C1 segment of cervical spinal cord (tissue), 14 donors: ENCODE measurements around the gene KCNJ16.
A peak's percentile ranks its signal among the peaks of the same experiment; 100 is the strongest.
"Not testable (repeated sequence)": the region's sequence is repeated elsewhere in the genome, so short reads cannot be mapped to it uniquely, and the experiment has no call there.

Source experiments
- DNase-seq, 14 donors: peaks; one replicate each; lab custom pipeline; 2025; lab: John Stamatoyannopoulos, UW

KCNJ16 gene

DNA sequence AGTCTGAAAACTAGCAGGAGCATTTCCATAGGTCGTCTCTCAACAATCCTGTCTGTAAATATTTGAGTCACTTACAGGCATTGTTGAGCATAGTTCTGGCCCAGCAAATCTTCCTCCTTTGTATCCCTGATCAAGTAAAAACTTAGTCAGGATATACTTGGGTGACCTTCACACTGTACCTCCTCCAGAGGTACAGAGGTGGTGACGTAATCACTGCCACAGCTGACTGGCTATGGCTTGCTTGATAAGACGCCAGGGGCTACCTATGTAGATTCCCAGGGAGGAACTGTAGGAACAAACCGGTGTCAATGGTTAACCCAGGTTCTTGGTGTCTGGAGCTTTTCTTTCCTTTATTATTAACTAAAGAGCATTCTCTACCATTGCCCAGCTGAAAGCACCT lies at the start of gene KCNJ16:
TSS of gene KCNJ16 (plus strand) at position 270 of the 400 bp plus-strand sequence. CDS start 56,863 bp downstream, outside the sequence.
- no peak for DNase-seq

DNA sequence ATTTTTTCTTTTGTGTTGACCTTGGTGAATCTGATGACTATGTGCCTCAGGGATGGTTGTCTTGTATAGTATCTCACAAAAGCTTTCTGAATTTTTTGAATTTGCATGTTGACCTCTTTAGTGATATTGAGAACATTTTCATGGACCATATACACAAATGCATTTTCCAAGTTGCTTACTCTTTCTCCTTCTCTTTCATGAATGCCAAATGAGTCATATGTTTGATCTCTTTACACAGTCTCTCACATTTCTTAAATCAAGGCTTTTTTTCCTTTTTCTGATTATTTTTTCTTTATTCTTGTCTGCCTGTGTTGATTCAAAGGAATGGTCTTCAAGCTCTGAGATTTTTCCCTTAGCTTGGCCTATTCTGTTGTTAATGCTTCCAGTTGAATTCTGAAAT lies 46.6 kb upstream of the KCNJ16 start:
- no peak for DNase-seq

DNA sequence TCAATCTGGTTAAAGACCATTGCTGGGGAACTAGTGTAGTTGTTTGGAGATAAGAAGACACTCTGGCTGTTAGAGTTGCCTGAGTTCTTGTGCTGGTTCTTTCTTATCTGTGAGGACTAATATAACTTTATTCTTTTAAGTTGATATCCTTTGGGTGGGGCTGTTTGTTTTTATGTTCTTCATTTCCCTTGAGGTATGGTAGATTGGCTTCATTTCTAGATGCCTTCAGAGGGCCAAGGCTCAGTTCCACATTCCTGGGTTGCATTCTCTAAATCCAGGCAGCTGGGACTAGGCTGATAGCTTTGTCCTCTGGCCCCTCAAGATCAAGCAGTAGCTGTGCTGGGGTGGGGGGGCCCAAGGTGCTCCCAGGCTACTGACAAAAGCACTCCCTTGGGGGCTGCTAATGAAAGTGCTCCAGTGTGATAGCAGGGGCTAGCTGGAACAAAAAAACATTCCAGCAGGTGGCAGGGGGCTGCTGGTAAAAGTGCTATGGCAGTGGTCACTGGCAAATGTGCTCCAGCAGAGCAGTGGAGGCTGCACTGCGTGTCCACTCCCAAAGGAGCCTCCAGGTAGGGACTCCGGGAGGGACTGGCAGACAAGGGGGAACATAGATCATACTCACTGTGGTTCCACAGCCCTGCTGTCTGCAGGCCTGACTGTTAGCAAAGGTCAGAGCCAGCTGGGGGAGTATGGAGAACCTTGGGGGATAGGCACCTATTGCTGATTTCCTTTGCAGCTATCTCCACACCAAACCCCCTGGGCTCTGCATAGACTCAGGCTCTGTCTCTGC lies 45.9 kb upstream of the KCNJ16 start:
- DNase-seq = no peak

DNA sequence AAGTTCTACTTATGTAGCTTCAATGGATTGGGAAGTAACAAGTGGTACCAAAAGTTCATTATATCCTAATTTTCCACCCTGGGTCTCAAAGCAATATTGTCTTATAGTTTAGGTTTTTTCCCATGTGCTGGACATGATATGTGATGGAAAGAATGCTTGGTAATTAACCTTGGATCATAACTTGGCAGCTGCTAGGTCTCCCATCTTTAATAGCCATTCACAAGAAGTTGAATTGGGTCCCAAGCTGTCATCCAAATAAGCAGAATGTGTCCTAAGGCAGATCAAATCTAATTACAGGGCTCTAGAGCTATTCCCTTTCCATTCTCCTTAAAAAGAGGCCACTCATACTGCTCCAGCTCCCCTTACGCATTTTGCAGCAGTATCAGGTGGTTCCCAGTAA lies 44.7 kb upstream of the KCNJ16 start:
- DNase-seq = no peak

GRCh38 chr17:70031341-70031740 lies 43.7 kb upstream of the KCNJ16 start:
- no peak for DNase-seq

GRCh38 chr17:70033165-70033564 lies 41.9 kb upstream of the KCNJ16 start:
- DNase-seq = no peak

GRCh38 chr17:70034158-70034557 lies 40.9 kb upstream of the KCNJ16 start:
- DNase-seq = no peak

DNA sequence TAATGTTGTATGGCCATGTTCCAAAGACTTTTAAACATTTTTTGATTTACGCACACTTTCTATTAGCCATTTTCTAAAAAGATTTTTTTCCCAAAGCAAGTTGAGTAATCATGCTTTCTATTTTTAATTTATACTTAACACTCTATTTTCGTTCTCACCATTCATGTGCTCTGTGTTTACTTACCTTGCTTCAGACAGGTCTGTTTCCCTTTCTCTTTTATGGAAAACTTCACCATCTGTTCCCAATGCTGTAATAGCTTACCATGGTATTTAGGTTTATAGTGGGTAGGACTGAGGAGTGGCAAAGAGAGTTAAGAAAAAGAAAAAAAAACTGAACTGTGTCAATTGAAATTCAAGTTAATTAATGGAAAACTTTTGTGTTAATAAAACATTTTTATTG lies 37.5 kb upstream of the KCNJ16 start:
- no peak for DNase-seq

GRCh38 chr17:70040336-70040735 lies 34.7 kb upstream of the KCNJ16 start:
- DNase-seq = no peak

DNA sequence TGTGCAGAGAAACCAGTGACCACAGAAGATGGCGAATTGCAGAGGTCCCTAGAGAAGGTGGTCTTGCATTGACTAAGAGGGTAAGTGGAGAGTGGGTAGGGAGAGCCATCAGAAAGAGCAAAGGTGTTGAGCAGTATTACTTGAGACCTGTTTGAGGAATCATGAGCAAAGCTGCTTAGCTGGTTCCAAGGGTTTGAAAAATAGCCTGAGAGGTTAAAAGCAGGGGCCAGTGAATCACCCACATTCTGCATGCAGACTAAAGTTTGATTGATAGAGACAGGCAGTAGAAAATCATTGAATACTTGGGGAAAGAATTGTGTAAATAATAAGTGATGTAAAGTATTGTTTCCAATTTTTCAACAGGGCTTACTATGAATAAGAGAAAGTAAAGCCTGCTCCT lies 34.0 kb upstream of the KCNJ16 start:
- no peak for DNase-seq

DNA sequence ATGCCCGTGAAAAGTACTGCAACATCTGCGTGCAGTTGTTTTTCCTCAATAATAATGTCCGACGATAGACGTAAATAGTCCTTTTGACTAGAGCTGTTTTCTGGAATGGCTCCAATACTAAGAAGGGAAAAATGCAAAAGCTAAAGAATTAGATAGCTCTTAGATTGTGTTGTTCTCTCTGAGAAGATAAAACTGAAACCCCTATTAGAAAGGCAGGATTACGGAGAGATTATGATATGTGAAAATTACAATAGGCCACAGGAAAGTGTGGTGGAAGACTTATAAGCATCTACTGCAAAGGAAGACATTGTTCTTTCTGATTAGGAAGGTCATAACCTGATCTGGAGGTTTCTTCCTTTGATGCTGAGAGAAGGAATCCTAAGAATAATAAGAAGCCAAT lies 33.5 kb upstream of the KCNJ16 start:
- DNase-seq = no peak

DNA sequence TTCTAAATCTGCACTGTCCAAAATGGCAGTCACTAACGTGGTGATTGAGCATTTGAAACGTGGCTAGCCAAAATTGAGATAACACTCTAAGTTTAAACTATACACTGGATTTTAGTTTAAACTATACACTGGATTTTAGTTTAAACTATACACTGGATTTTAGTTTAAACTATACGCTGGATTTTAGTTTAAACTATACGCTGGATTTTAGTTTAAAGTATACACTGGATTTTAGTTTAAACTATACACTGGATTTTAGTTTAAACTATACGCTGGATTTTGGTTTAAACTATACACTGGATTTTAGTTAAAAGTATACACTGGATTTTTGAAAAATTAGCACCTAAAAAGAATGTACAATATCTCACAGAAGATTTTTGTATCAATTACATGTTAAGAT lies 29.2 kb upstream of the KCNJ16 start:
- DNase-seq = not testable (repeated sequence)

- no peak for DNase-seq
These were observed 27.2 kb upstream of the KCNJ16 start for GRCh38 chr17:70047619-70048419.

- no peak for DNase-seq
These were observed 25.0 kb upstream of the KCNJ16 start for GRCh38 chr17:70049801-70050591.

- no peak for DNase-seq
These were observed 24.1 kb upstream of the KCNJ16 start for GRCh38 chr17:70050931-70051330.

- no peak for DNase-seq
These were observed 21.5 kb upstream of the KCNJ16 start for GRCh38 chr17:70053241-70054234.

- no peak for DNase-seq
These were observed 20.0 kb upstream of the KCNJ16 start for GRCh38 chr17:70055000-70055399.

DNA sequence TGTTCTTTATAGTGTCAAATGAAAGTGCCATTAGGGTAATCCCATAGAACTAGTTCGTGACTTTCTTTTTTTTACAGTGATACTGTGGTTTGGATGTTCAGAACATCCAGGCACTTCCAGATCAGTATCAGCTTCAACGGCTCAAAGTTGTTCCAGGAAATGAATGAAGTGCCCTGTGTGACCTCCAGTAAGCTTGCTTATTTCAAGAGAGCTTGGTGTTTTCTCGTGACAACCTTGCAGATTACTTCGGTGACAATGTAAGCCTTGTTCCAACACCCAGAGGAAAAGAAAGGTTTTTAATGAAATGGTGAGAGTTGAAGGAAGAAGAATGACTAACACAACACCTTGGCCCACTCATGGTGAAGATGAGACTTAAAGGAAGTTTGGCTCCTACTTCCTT lies 16.0 kb upstream of the KCNJ16 start:
- no peak for DNase-seq

- DNase-seq = no peak
These were observed 15.4 kb upstream of the KCNJ16 start for GRCh38 chr17:70059649-70060048.

DNA sequence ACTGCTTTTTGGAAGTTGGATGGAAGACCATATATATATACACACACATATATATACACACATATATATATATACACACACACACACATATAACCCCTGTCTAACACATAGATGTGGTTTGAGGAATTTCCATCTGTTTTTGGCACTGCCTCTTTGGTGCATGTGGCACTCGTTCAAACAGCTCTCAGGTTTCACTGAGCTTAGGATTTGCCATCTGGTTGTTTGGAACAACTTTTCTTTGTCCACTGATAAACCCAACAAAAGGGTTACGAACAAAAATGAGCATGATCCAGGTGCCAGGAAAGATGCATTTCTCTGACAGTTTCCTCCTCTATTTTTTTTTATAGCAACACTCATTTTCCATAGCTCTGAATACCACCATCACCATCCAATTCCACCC lies 14.6 kb upstream of the KCNJ16 start:
- no peak for DNase-seq

- peak in 2 of 14 donors; percentile 3 to 17 for DNase-seq
These were observed 7.9 kb upstream of the KCNJ16 start for GRCh38 chr17:70067134-70067533.
